Astrocyte of the hippocampus (primary cell): ENCODE measurements around the gene IGF1R.

Source experiments
- DNase-seq: peaks from one replicate; pipeline ENCODE4 v3.0.0; 2011; ENCODE audit warnings: low read depth, low spot score

IGF1R gene

GRCh38 chr15:98671060-98672008, 23.0 kb downstream of the IGF1R start:
- peak; percentile 83 for DNase-seq

- DNase-seq, result no peak
Observed at GRCh38 chr15:98673133-98673532, 24.8 kb downstream of the IGF1R start.

- no peak for DNase-seq
Observed at GRCh38 chr15:98674336-98674735, 26.0 kb downstream of the IGF1R start.

GRCh38 chr15:98676586-98677270, 28.4 kb downstream of the IGF1R start:
- DNase-seq, result no peak

GRCh38 chr15:98677345-98678059, 29.2 kb downstream of the IGF1R start:
- DNase-seq, result no peak

GRCh38 chr15:98678484-98678883, 30.1 kb downstream of the IGF1R start:
- DNase-seq, result no peak

- no peak for DNase-seq
Observed at GRCh38 chr15:98681061-98681460, 32.7 kb downstream of the IGF1R start.

GRCh38 chr15:98682992-98683701, 34.8 kb downstream of the IGF1R start:
- no peak for DNase-seq

GRCh38 chr15:98683831-98684230, 35.5 kb downstream of the IGF1R start:
- DNase-seq, result no peak

- DNase-seq, result peak; percentile 45
Observed at GRCh38 chr15:98684436-98684835, 36.1 kb downstream of the IGF1R start.

- DNase-seq, result no peak
Observed at GRCh38 chr15:98684995-98685525, 36.7 kb downstream of the IGF1R start.

GRCh38 chr15:98686983-98687382, 38.6 kb downstream of the IGF1R start:
- DNase-seq, result no peak

GRCh38 chr15:98689431-98689861, 41.1 kb downstream of the IGF1R start:
- peak; percentile 20 for DNase-seq

- DNase-seq, result no peak
Observed at GRCh38 chr15:98690272-98690950, 42.1 kb downstream of the IGF1R start.

GRCh38 chr15:98692213-98692612, 43.9 kb downstream of the IGF1R start:
- DNase-seq, result no peak

GRCh38 chr15:98694161-98694560, 45.8 kb downstream of the IGF1R start:
- DNase-seq, result no peak

- DNase-seq, result no peak
Observed at GRCh38 chr15:98698792-98699191, 50.5 kb downstream of the IGF1R start.

GRCh38 chr15:98699591-98700424, 51.5 kb downstream of the IGF1R start:
- no peak for DNase-seq

- no peak for DNase-seq
Observed at GRCh38 chr15:98700519-98700918, 52.2 kb downstream of the IGF1R start.
